ENCODE measurements around the gene GCN1. TPM values are rescaled to one million over a fixed set of nuclear protein-coding genes. Genes with fewer than 3 reads are reported as not detected.

Gene GCN1
- total RNA-seq, 8 experiments from 2014 or later, result 31.8 to 153 (median 47.1) TPM

- in situ Hi-C loops (cut with MboI; ENCODE audit: low pct_unique_long_range_greater_than_20kb in 2 of 9, low sequenced_read_pairs in 9 of 9, unreplicated experiment in 9 of 9), result loop anchor here in 1 of 9 experiments (25.0 kb wide), 2 partner anchors 108 to 283 kb away; partner anchors contain the start of gene BICDL1
- no CpG with 5 or more reads among the region's 13 CpGs for WGBS, 10 experiments
- no peak overlapping the region for H3K4me3 ChIP-seq
- H3K27ac ChIP-seq, result no peak overlapping the region
- ATAC-seq (replicated peaks in 6 of 8), result no peak
- peaks cover 27 to 29% of the 10 kb centered on the region in 2 donors for H3K4me1 ChIP-seq (replicated peaks in 1 of 2)
Measured at GRCh38 chr12:120095331-120095730, 99.2 kb downstream of the GCN1 start.

GRCh38 chr12:120094485-120094884 lies 100.0 kb downstream of the GCN1 start:
- Histone ChIP-seq H3K27ac (peak overlapping the region; percentile 50 to 79), H3K4me3 (no peak overlapping the region), H3K4me1 (replicated peaks in 1 of 2) (peaks cover 27 to 29% of the 10 kb centered on the region in 2 donors)
- no peak for ATAC-seq (replicated peaks in 6 of 8)
- in situ Hi-C loops (cut with MboI; ENCODE audit: low pct_unique_long_range_greater_than_20kb in 2 of 9, low sequenced_read_pairs in 9 of 9, unreplicated experiment in 9 of 9), result loop anchor here in 1 of 9 experiments (25.0 kb wide), 2 partner anchors 107 to 282 kb away; partner anchors contain the start of gene BICDL1
- 0 to 80% (median 70%) methylated on average over 1 to 4 of the region's 9 CpGs; no CpG with 5 or more reads in 4 of the 10 experiments for WGBS, 10 experiments

GRCh38 chr12:120093592-120094355 lies 100.7 kb downstream of the GCN1 start:
- Histone ChIP-seq H3K4me1 (replicated peaks in 1 of 2) (peaks cover 27 to 29% of the 10 kb centered on the region in 2 donors), H3K4me3 (no peak overlapping the region), H3K27ac (peak overlapping the region; percentile 70 to 79)
- ATAC-seq (replicated peaks in 6 of 8), result peak; percentile 71 to 93 (median 88)
- in situ Hi-C loops (cut with MboI; ENCODE audit: low pct_unique_long_range_greater_than_20kb in 2 of 9, low sequenced_read_pairs in 9 of 9, unreplicated experiment in 9 of 9), result loop anchor here in 1 of 9 experiments (25.0 kb wide), 2 partner anchors 106 to 281 kb away; partner anchors contain the start of gene BICDL1
- WGBS, 10 experiments, result 0 to 65% (median 18%) methylated on average over 3 to 8 of the region's 17 CpGs; no CpG with 5 or more reads in 6 of the 10 experiments

DNA sequence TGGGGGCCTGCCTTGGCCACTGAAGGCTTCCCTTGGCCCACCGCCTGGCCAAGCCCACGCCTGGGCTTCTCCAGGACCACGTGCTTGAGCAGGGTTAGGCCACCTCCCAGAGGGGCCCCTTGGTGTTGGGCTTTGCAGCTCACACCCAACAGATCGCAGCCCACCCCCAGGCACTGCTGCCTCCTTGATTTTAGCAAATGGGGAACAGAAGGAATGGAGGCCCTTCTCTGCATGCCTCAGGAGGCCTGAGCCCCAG lies 101.3 kb downstream of the GCN1 start:
- Histone ChIP-seq H3K4me1 (replicated peaks in 1 of 2) (peaks cover 27 to 29% of the 10 kb centered on the region in 2 donors), H3K27ac (peak overlapping the region; percentile 70 to 79), H3K4me3 (no peak overlapping the region)
- in situ Hi-C loops (cut with MboI; ENCODE audit: low pct_unique_long_range_greater_than_20kb in 2 of 9, low sequenced_read_pairs in 9 of 9, unreplicated experiment in 9 of 9), result loop anchor here in 1 of 9 experiments (25.0 kb wide), 2 partner anchors 106 to 281 kb away; partner anchors contain the start of gene BICDL1
- peak in 7 of 8 experiments; percentile 2 to 21 (median 12) for ATAC-seq (replicated peaks in 6 of 8)
- WGBS, 10 experiments, result no CpG with 5 or more reads among the region's 4 CpGs

DNA sequence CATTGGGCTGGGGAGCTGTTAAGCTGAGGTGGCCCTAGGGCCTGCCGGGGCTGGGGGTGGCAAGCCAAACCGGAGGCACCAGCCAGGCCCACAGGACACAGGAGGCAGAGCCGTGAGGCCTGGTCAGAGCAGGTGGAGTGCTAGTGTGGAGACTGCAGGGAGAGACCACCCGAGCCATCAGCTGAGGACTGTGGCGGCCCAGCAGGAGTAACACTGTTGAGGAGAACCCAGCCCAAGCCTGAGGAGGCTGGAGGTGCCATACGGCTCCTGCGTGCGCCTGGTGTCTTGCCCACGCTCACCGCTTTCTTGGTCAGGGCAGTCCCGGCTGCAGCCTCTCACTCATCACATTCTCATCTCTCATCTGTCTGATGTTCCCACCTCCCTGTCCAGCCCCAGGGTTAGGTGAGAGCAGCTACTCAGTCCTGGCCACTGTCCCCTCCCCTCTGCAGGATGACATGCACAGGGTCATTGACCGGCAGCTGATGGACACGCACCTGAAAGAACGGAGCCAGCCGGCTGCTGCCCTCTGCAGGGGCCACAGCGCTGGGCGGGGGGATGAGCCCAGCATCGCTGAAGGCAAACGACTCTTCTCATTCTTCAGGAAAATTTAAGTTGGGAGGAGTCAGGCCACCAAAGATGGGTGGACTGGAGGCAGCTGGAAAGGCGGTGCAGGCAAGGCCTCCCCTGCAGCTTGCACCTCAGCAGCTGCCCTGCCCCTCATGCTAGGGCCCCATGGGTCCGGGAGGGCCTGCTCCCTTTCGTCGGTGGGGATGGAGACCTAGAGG lies 101.8 kb downstream of the GCN1 start:
- ATAC-seq (replicated peaks in 6 of 8), result peak in 5 of 8 experiments; percentile 2 to 51 (median 29)
- Histone ChIP-seq H3K4me3 (no peak overlapping the region), H3K27ac (peak overlapping the region; percentile 70 to 79)

DNA sequence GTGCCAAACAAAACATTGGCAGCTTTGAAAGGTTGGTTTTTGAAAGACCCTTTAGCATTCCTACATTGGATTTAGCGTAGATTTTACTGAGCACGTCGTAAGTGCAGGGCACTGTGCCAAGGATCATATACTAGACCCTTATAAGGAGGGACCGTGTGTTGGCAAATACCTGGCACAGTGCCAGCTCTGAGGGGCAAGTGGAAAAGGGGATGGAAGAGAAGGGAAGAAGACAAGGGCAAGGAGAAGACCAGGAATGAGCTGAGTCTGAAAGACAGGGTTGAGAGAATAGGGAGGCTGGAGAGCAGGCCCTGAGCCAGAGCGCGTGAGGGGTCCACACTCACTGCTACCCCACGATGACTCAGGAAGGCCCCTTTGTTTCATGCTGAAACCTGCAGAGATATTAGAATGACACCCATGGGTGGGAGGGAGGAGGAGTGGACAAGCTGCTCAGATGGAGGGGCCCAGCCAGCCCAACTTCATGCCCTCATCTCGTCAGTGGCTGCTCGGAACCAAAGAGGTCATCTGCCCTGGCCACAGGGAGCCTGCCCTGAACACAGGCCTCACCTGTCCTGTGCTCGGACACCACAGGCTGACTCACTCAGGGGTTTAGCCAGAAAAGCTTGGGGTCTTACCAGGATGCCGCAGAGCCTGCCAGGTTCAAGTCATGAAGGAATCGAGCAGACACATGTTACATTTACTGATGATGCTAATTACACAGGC lies 103.0 kb downstream of the GCN1 start:
- ATAC-seq (replicated peaks in 6 of 8), result no peak
- in situ Hi-C loops (cut with MboI; ENCODE audit: low pct_unique_long_range_greater_than_20kb in 2 of 9, low sequenced_read_pairs in 9 of 9, unreplicated experiment in 9 of 9), result loop anchor here in 1 of 9 experiments (25.0 kb wide), 2 partner anchors 104 to 279 kb away; partner anchors contain the start of gene BICDL1
- Histone ChIP-seq H3K27ac (no peak overlapping the region), H3K4me3 (no peak overlapping the region), H3K4me1 (replicated peaks in 1 of 2) (peaks cover 35 to 38% of the 10 kb centered on the region in 2 donors)
- 84 to 100% (median 93%) methylated on average over 1 to 8 of the region's 12 CpGs; no CpG with 5 or more reads in 4 of the 10 experiments for WGBS, 10 experiments

More for the DNA sequence above, 101.8 kb downstream of the GCN1 start:
- WGBS, 10 experiments, result 53 to 100% (median 100%) methylated on average over 1 to 3 of the region's 23 CpGs; no CpG with 5 or more reads in 5 of the 10 experiments
- peaks cover 30 to 33% of the 10 kb centered on the region in 2 donors for H3K4me1 ChIP-seq (replicated peaks in 1 of 2)
- in situ Hi-C loops (cut with MboI; ENCODE audit: low pct_unique_long_range_greater_than_20kb in 2 of 9, low sequenced_read_pairs in 9 of 9, unreplicated experiment in 9 of 9), result loop anchor here in 1 of 9 experiments (25.0 kb wide), 2 partner anchors 105 to 280 kb away; partner anchors contain the start of gene BICDL1

DNA sequence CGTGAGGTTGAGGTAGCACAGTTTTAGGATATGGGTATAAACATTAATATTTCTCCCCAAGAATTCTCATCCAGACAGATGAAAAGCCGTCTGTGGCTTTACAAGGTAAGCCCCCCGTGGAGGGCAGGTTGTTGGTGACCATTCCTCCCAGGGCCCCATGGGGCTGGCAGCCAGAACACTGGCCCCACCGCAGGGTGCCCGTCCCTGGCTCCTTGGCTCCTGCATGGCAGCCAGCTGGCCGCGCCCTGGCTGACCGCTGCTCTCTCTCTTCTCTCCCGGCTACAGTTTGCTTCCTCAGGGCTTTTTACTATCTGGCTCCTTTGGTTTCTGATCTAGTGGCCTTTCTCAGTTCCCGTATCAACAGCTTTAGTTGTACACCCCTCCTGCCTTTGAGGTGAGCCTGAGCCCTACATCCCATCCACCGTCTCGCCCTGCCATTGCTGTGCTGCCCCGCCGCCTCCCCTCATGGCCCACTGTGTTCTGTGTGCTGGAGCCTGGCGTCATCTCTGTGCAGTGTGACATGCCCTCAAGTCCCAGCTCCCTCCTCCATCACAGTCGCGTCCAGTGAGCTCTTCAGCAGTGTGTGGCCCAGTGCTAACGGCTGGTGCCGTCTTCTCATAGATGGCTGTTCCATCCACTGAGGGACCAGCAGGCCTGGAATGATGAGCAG lies 103.8 kb downstream of the GCN1 start:
- Histone ChIP-seq H3K27ac (no peak overlapping the region), H3K4me1 (replicated peaks in 1 of 2) (peaks cover 43 to 46% of the 10 kb centered on the region in 2 donors), H3K4me3 (no peak overlapping the region)
- WGBS, 10 experiments, result 60 to 90% (median 70%) methylated on average over 2 to 5 of the region's 19 CpGs; no CpG with 5 or more reads in 5 of the 10 experiments
- no peak for ATAC-seq (replicated peaks in 6 of 8)
- in situ Hi-C loops (cut with MboI; ENCODE audit: low pct_unique_long_range_greater_than_20kb in 2 of 9, low sequenced_read_pairs in 9 of 9, unreplicated experiment in 9 of 9), result loop anchor here in 1 of 9 experiments (25.0 kb wide), 2 partner anchors 103 to 278 kb away; partner anchors contain the start of gene BICDL1

- no peak for ATAC-seq (replicated peaks in 6 of 8)
- 0 to 72% (median 40%) methylated on average over 1 to 3 of the region's 3 CpGs; no CpG with 5 or more reads in 7 of the 10 experiments for WGBS, 10 experiments
- in situ Hi-C loops (cut with MboI; ENCODE audit: low pct_unique_long_range_greater_than_20kb in 2 of 9, low sequenced_read_pairs in 9 of 9, unreplicated experiment in 9 of 9), result loop anchor here in 1 of 9 experiments (25.0 kb wide), 2 partner anchors 103 to 278 kb away; partner anchors contain the start of gene BICDL1
- peaks cover 44 to 47% of the 10 kb centered on the region in 2 donors for H3K4me1 ChIP-seq (replicated peaks in 1 of 2)
- no peak overlapping the region for H3K27ac ChIP-seq
- no peak overlapping the region for H3K4me3 ChIP-seq
Measured at GRCh38 chr12:120090206-120090605, 104.3 kb downstream of the GCN1 start.

GRCh38 chr12:120089796-120090195 lies 104.7 kb downstream of the GCN1 start:
- in situ Hi-C loops (cut with MboI; ENCODE audit: low pct_unique_long_range_greater_than_20kb in 2 of 9, low sequenced_read_pairs in 9 of 9, unreplicated experiment in 9 of 9), result loop anchor here in 1 of 9 experiments (25.0 kb wide), 2 partner anchors 102 to 277 kb away; partner anchors contain the start of gene BICDL1
- Histone ChIP-seq H3K4me1 (replicated peaks in 1 of 2) (peaks cover 42 to 45% of the 10 kb centered on the region in 2 donors), H3K4me3 (no peak overlapping the region), H3K27ac (no peak overlapping the region)
- 0 to 100% (median 90%) methylated on average over 1 to 2 of the region's 2 CpGs; no CpG with 5 or more reads in 6 of the 10 experiments for WGBS, 10 experiments
- ATAC-seq (replicated peaks in 6 of 8), result no peak

DNA sequence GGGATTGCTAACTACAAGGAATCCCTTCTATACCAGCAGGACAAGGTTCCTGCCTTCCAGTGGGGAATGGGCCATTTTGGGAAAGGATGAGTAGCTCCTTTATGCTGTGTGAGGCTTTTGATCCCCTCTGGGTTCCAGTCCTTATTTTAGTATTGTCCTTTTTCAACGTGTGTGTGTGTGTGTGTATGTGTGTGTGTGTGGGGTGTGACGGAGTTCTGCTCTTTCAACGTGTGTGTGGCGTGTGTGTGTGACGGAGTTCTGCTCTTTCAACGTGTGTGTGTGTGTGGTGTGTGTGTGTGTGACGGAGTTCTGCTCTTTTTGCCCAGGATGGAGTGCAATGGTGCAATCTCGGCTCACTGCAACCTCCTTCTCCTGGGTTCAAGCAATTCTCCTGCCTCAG lies 105.4 kb downstream of the GCN1 start:
- 38 to 100% methylated on average over 1 to 3 of the region's 8 CpGs; no CpG with 5 or more reads in 8 of the 10 experiments for WGBS, 10 experiments
- Histone ChIP-seq H3K4me3 (no peak overlapping the region), H3K27ac (no peak overlapping the region), H3K4me1 (replicated peaks in 1 of 2) (peaks cover 35 to 38% of the 10 kb centered on the region in 2 donors)
- no peak for ATAC-seq (replicated peaks in 6 of 8)
- in situ Hi-C loops (cut with MboI; ENCODE audit: low pct_unique_long_range_greater_than_20kb in 2 of 9, low sequenced_read_pairs in 9 of 9, unreplicated experiment in 9 of 9), result loop anchor here in 1 of 9 experiments (25.0 kb wide), 2 partner anchors 102 to 277 kb away; partner anchors contain the start of gene BICDL1

GRCh38 chr12:120086801-120087621 lies 107.5 kb downstream of the GCN1 start:
- Histone ChIP-seq H3K27ac (peak overlapping the region; percentile 52 to 55), H3K4me3 (peak overlapping the region; percentile 29 to 39 (median 33)), H3K4me1 (replicated peaks in 1 of 2) (peaks cover 17 to 18% of the 10 kb centered on the region in 2 donors)
- 0 to 12% (median 0%) methylated on average over 1 to 31 of the region's 55 CpGs; no CpG with 5 or more reads in 1 of the 10 experiments for WGBS, 10 experiments
- ATAC-seq (replicated peaks in 6 of 8), result peak; percentile 90 to 98 (median 96)
- in situ Hi-C loops (cut with MboI; ENCODE audit: low pct_unique_long_range_greater_than_20kb in 2 of 9, low sequenced_read_pairs in 9 of 9, unreplicated experiment in 9 of 9), result loop anchor here in 1 of 9 experiments (25.0 kb wide), 2 partner anchors 100 to 275 kb away; partner anchors contain the start of gene BICDL1
